LNCAP (cell line): ENCODE data around the gene NBAS.

Experiments
- CTCF ChIP-seq: fragments of 450-650 bp; IDR thresholded peaks from 2 replicates; pipeline ENCODE4 v1.5.1; 2017; ENCODE audit warnings: mild to moderate bottlenecking

NBAS gene

GRCh38 chr2:15253835-15254286 lies 307.3 kb downstream of the NBAS start:
- TF ChIP-seq CTCF, result no peak

- TF ChIP-seq CTCF, result no peak
These were observed 307.9 kb downstream of the NBAS start for GRCh38 chr2:15253247-15253646.

GRCh38 chr2:15251753-15252152 lies 309.4 kb downstream of the NBAS start:
- TF ChIP-seq CTCF, result no peak

- no peak for TF ChIP-seq CTCF
These were observed 314.3 kb downstream of the NBAS start for GRCh38 chr2:15246870-15247269.

GRCh38 chr2:15243762-15244161 lies 317.4 kb downstream of the NBAS start:
- no peak for TF ChIP-seq CTCF

GRCh38 chr2:15242936-15243461 lies 318.1 kb downstream of the NBAS start:
- TF ChIP-seq CTCF, result no peak

GRCh38 chr2:15241929-15242328 lies 319.2 kb downstream of the NBAS start:
- TF ChIP-seq CTCF, result no peak

- TF ChIP-seq CTCF, result no peak
These were observed 319.9 kb downstream of the NBAS start for GRCh38 chr2:15241201-15241600.
